GM19397 (cell line): ENCODE results near the gene VPS18.
A peak's percentile ranks its signal among the peaks of the same experiment; 100 is the strongest.

ENCODE experiments used
- ATAC-seq: cut with Tn5 transposase; IDR thresholded peaks from one replicate; pipeline ENCODE4 v1.9.1; 2021; ENCODE audit warnings: mild to moderate bottlenecking, moderate library complexity; ENCODE audit not compliant: unreplicated experiment

The VPS18 gene

GRCh38 chr15:40867199-40867598 is 27.1 kb upstream of the VPS18 start:
- ATAC-seq, result no peak

- ATAC-seq, result no peak
These were observed 24.6 kb upstream of the VPS18 start for GRCh38 chr15:40869686-40870085.

DNA sequence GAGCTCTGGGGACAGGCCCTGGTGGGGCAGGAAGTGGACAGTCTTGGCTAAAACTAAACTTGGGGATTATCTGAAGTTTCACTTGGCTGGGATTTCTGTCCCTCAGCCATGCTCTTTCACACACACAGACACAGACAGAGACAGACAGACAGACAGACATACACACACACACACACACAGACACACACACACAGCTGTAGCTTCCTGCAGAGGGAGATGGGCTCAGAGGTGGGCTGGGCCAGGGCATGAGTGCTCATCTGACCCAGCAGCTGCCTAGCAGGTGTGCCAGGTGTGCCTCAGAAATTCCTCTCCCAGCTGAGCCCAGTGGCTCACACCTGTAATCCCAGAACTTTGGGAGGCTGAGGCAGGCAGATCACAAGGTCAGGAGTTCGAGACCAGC is 23.5 kb upstream of the VPS18 start:
- ATAC-seq, result no peak

DNA sequence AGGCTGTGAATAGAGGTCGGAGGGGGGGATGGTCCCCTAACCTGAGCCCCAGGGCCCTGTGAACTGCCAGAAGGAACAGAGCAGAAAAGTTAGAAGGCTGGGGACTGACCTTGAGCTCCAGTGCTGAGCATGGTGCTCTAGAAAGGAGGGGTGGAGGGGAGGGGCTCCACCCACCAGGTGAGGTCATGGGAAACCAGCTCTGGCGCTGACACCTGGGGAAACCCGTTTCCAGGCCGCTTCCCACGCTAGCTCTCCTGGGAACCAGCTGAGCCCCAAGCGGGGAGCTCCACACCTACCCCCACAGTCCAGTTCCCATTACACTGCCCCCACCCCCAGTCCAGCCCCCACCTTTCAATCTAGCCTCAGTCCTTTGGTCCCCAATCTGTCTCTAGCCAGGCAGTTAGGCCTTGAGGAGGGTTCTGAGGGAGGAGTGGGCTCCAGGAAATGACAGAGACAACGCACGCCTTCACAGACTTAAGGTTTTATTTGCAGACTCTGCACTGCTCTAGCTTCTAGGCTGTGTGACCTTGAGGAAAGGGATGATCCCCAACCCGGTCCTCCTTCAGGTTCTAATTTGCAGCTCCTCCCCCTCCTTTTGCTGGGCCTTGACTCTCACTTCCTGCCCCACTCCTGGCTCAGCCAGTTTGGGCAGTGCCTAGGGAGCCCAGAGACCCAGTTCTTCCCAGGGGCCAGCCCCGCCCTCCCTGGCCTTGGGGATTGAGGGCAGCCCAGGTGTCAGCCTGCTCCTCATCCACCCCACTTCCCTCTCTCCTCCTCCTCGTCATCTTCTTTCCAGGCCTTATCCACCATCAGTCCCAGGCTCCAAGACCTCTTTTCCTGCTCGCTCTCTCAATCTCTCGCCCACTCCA is 22.3 kb upstream of the VPS18 start:
- no peak for ATAC-seq

DNA sequence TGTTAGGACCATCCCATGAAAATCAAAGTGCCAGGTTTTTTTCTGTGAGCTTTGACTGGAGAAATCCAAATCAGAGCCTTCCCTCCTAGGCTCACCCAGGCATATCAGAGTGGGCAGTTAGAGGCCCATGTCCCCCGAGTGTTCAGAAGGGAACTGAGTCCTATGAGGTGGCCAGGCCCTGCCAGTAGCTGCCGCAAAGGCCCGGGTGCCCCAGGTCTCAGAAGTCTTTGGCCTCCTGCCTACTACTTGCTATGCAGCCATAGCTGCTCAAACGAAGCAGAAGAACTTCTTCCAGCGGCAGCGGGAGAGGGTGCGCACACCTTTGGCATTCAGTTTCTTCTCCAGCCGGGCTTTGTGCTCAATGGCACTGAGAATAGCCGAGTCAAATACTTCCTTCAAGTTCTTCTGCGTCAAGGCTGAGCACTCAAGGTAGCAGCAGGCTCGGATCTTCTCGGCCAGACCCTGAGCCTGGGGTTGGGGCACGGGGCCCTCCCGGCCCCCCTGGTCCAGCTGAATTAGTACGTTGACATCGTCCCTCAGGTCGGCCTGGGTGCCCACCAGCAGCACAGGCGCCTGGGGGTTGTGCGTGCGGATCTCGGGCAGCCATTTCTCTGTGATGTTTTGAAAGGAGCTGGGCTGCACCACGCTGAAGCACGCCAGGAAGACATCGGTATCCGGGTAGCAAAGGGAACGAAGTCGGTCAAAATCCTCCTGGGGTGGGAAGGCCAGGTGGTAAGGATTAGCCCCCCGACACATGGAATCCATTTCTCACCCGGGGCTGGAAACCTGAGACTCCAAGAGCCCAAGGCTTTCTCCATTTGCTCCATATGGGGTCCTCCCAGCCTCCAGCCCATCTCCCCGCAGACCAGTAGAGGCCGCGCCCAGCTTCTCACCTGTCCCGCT is 21.2 kb upstream of the VPS18 start:
- ATAC-seq, result no peak

- peak; percentile 55 for ATAC-seq
These were observed 20.3 kb upstream of the VPS18 start, which contains the start of gene RHOV for GRCh38 chr15:40873694-40874561. RHOV (minus strand) TSS chr15:40874234; CDS start chr15:40874139, 95 bp downstream.

GRCh38 chr15:40875991-40876730 is 18.1 kb upstream of the VPS18 start:
- ATAC-seq, result no peak

DNA sequence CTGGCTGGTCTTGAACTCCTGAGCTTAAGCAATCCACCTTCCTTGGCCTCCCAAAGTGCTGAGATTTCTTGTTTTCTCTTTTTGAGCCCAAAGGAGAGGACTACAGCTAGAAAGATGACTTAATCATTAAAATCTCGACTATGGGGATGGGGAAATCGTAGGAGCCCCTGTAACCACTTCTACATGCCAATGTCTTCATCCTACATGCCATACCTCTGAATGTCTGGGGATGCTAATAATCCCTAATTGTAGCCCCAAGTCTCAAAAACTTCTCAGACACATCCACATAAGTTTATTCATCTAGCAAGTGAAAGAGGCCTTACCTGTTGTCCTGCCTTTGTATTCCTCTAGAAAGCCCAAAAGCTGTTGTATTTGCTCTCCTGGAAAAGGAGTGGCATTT is 16.6 kb upstream of the VPS18 start:
- ATAC-seq, result no peak

- ATAC-seq, result no peak
These were observed 15.5 kb upstream of the VPS18 start for GRCh38 chr15:40878785-40879184.

- ATAC-seq, result no peak
These were observed 14.6 kb upstream of the VPS18 start for GRCh38 chr15:40879609-40880008.

GRCh38 chr15:40881351-40881750 is 12.9 kb upstream of the VPS18 start:
- ATAC-seq, result no peak

DNA sequence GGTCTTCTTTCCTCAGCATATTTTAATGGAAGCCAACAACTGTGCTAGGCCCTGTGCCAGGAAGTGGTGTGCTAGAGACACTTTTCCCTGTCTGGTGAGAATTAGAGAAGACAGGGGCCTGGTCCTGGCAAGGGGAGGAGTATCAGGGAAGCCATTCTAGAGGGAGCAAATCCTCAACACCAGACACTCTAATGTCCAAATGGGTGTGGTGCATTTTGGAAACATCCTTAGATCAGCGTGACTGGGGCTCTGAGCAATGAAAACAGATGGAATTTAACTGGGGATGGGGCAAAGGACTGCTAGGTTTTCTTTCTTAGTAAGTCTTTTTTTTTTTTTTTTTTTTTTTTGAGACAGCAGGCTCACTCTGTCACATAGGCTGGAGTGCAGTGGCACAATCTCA is 7.7 kb upstream of the VPS18 start:
- ATAC-seq, result no peak

DNA sequence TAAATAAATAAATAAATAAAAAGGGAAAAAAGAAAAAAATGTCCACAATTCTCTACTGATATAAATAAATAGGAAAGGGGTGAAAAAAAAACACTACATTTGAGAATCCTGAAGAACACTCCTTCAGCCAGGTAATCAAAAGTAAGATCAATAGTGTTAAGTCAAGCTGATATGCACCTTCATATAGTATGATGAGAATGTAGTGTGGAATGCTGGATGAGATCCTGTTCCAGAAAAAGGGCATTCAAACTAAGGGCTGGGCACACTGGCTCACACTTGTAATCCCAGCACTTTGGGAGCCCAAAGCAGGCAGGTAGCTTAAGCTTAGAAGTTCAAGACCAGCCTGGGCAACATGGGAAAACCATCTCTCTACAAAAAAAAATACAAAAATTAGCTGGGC is 5.1 kb upstream of the VPS18 start:
- ATAC-seq, result no peak

DNA sequence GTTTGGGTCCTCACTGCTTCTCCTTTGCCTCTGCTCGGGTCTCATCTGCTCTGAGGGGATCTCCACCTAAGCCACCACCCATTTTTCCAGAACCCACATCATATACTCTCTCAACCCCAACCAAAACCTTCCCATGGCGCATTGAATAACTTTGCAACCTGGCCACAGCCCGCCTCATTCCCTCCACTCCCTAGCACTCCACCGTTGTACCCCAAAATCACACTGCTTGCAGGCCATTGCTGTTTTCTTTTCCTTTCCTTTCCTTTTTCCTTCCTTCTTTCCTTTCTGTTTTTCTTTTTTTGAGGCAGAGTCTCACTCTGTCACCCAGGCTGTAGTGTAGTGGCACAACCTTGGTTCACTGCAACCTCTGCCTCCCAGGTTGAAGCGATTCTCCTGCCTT is 3.1 kb upstream of the VPS18 start:
- no peak for ATAC-seq

- no peak for ATAC-seq
These were observed 2.3 kb upstream of the VPS18 start for GRCh38 chr15:40891810-40892446.

GRCh38 chr15:40892447-40893012 is 1.7 kb upstream of the VPS18 start:
- no peak for ATAC-seq

DNA sequence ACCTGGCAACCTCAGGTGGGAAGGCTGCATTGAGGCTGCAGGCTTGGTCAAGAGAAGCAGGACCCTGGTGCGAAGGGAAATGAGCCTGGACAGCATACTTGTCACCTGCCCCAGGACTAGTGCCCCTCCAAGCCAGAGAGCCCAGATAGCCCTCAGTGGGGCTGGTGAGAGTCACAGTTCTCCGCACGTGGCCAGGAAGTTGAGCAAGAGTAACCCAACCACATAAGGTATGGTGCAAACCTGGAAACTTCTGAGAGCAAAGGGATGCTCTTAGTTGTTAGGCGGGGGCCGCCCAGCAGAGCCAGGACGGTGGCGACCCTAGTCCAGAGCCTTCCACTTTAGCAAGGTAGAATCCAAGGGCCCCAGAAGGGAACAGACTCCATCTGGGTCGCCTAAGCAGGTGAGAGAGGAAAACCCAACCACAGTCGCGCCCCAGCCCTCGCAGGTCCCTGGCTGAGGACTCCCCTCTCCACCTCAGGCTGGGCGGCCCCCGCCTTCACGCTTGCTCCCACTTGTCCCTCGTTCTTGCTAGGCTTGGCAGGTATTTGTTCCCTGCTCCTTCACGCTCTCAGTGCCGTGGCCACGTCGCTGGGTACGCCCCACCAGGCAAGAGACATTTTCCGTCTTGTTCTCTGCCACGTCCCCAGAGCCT is 1.1 kb upstream of the VPS18 start:
- no peak for ATAC-seq

DNA sequence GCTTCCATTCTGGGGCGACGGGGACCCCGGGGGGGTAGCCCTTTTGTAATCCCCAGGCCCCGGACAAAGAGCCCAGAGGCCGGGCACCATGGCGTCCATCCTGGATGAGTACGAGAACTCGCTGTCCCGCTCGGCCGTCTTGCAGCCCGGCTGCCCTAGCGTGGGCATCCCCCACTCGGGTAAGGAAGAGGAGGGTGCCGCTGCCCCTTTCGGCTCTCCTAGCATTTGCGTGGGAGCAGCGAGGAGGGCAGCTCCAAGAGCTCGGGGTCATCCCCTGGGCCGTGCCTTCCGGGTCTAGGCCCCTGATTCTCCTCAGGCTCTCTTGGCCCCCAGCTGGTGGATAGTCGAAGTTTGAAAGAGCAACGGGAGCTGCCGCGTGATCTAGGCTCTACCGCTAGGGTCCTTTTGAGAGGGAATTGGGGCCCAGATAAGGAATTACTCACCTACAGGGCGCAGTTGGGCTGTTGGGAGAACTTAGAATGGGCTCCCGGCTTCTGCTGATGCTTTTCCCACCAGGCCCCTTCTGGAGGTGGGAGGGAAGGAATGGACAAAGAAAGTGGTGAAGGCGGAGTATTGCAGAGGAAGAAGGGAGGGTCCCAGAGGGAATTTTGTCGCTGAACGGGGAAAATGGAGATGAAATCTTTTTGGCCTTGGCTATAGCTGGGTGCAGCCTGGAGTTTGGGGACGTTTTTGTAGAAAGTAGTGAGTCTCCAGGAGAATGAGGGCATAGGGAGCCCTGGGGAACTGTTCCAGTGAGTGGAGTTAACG is 615 bp downstream of the VPS18 start:
- peak; percentile 33 for ATAC-seq
